HG03097 (cell line): ENCODE measurements around the gene UROC1.

Experiments
- ATAC-seq: cut with Tn5 transposase; IDR thresholded peaks from one replicate; pipeline ENCODE4 v1.9.1; 2021; ENCODE audit not compliant: unreplicated experiment, low FRiP score

The UROC1 gene

GRCh38 chr3:126548556-126549466 lies 31.2 kb upstream of the UROC1 start:
- no peak for ATAC-seq

GRCh38 chr3:126547721-126548120 lies 30.1 kb upstream of the UROC1 start:
- ATAC-seq, result no peak

- ATAC-seq, result no peak
Measured at GRCh38 chr3:126546549-126547239, 29.1 kb upstream of the UROC1 start.

- ATAC-seq, result no peak
Measured at GRCh38 chr3:126546013-126546412, 28.4 kb upstream of the UROC1 start.

- ATAC-seq, result no peak
Measured at GRCh38 chr3:126545544-126545943, 28.0 kb upstream of the UROC1 start.

- ATAC-seq, result no peak
Measured at GRCh38 chr3:126544596-126545281, 27.2 kb upstream of the UROC1 start.

GRCh38 chr3:126543457-126544061 lies 26.0 kb upstream of the UROC1 start:
- ATAC-seq, result no peak

GRCh38 chr3:126542340-126543241 lies 25.0 kb upstream of the UROC1 start:
- no peak for ATAC-seq

- ATAC-seq, result no peak
Measured at GRCh38 chr3:126541628-126542339, 24.2 kb upstream of the UROC1 start.

- no peak for ATAC-seq
Measured at GRCh38 chr3:126540951-126541627, 23.5 kb upstream of the UROC1 start.

- no peak for ATAC-seq
Measured at GRCh38 chr3:126540342-126540849, 22.8 kb upstream of the UROC1 start.

- no peak for ATAC-seq
Measured at GRCh38 chr3:126539558-126540250, 22.1 kb upstream of the UROC1 start.

- ATAC-seq, result no peak
Measured at GRCh38 chr3:126538966-126539365, 21.4 kb upstream of the UROC1 start.

- no peak for ATAC-seq
Measured at GRCh38 chr3:126538316-126538715, 20.7 kb upstream of the UROC1 start.

- no peak for ATAC-seq
Measured at GRCh38 chr3:126537730-126538281, 20.2 kb upstream of the UROC1 start.

- ATAC-seq, result no peak
Measured at GRCh38 chr3:126537116-126537729, 19.6 kb upstream of the UROC1 start.

- ATAC-seq, result no peak
Measured at GRCh38 chr3:126536126-126536525, 18.6 kb upstream of the UROC1 start.
